HG02763 (cell line): Measurements from ENCODE around the gene KCNJ6.

Experiments
- ATAC-seq: cut with Tn5 transposase; IDR thresholded peaks from one replicate; pipeline ENCODE4 v1.9.1; 2021; ENCODE audit warnings: mild to moderate bottlenecking, moderate library complexity; ENCODE audit not compliant: unreplicated experiment

Gene KCNJ6

GRCh38 chr21:37866027-37866426 is 50.2 kb downstream of the KCNJ6 start:
- ATAC-seq, result no peak

- ATAC-seq, result no peak
Observed at GRCh38 chr21:37865156-37865555, 51.1 kb downstream of the KCNJ6 start.

GRCh38 chr21:37863842-37864241 is 52.4 kb downstream of the KCNJ6 start:
- no peak for ATAC-seq

- no peak for ATAC-seq
Observed at GRCh38 chr21:37862536-37862935, 53.7 kb downstream of the KCNJ6 start.

GRCh38 chr21:37861561-37861960 is 54.7 kb downstream of the KCNJ6 start:
- ATAC-seq, result no peak

- ATAC-seq, result no peak
Observed at GRCh38 chr21:37860416-37860815, 55.8 kb downstream of the KCNJ6 start.

GRCh38 chr21:37855647-37856625 is 60.3 kb downstream of the KCNJ6 start:
- ATAC-seq, result no peak

GRCh38 chr21:37855271-37855646 is 61.0 kb downstream of the KCNJ6 start:
- no peak for ATAC-seq

- ATAC-seq, result no peak
Observed at GRCh38 chr21:37849506-37850102, 66.7 kb downstream of the KCNJ6 start.

- no peak for ATAC-seq
Observed at GRCh38 chr21:37848721-37849490, 67.4 kb downstream of the KCNJ6 start.

- no peak for ATAC-seq
Observed at GRCh38 chr21:37845535-37845934, 70.7 kb downstream of the KCNJ6 start.

- ATAC-seq, result no peak
Observed at GRCh38 chr21:37843191-37843590, 73.1 kb downstream of the KCNJ6 start.

- no peak for ATAC-seq
Observed at GRCh38 chr21:37842163-37842919, 73.9 kb downstream of the KCNJ6 start.

GRCh38 chr21:37837381-37837780 is 78.9 kb downstream of the KCNJ6 start:
- ATAC-seq, result no peak

- ATAC-seq, result no peak
Observed at GRCh38 chr21:37835481-37835880, 80.8 kb downstream of the KCNJ6 start.

GRCh38 chr21:37833301-37833700 is 83.0 kb downstream of the KCNJ6 start:
- no peak for ATAC-seq

- ATAC-seq, result no peak
Observed at GRCh38 chr21:37829447-37829846, 86.8 kb downstream of the KCNJ6 start.

- ATAC-seq, result no peak
Observed at GRCh38 chr21:37828991-37829390, 87.3 kb downstream of the KCNJ6 start.

- no peak for ATAC-seq
Observed at GRCh38 chr21:37828556-37828955, 87.7 kb downstream of the KCNJ6 start.

GRCh38 chr21:37827913-37828312 is 88.3 kb downstream of the KCNJ6 start:
- no peak for ATAC-seq
